ENCODE results near the gene MAST3. TPM values are rescaled to one million over a fixed set of nuclear protein-coding genes. Genes with fewer than 3 reads are reported as not detected.

The MAST3 gene
- total RNA-seq, 4 donors from 2014 or later = 27.2 to 53.5 (median 32.7) TPM

DNA sequence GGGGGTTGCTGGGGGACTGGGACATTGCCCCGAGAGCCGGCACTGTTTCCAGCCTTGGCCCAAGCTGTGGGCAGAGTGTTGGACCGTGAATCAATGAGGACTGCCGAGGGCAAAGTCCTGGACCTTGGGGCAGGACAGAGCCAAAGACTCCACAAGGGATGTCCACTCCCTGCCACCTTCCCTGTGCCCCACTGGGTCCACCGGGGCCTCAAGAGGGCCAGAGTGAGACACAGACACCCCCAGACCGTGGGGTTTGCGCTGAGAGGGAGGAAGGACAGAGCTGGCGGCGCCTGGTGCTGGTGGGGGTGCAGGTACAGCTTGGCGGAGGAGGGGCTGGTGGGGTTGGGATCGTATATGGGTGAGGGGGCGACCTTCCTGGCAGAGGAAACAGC lies 11.8 kb downstream of the MAST3 start:
- in situ Hi-C loops (cut with MboI; ENCODE audit: low pct_ligation_motif_present in 1 of 4, low pct_unique_long_range_greater_than_20kb in 1 of 4, low sequenced_read_pairs in 3 of 4) = no loop called here
- intact Hi-C loops (cut with DNase I; ENCODE audit: low total_unique reads) = no loop called here
- peak; percentile 54 for DNase-seq
- H3K9me3 ChIP-seq = no peaks in the 10 kb centered on the region
- TF ChIP-seq POLR2A (IDR thresholded peaks at IDR 0.05) (no peak), EP300 (IDR thresholded peaks at IDR 0.05; ENCODE audit: low read depth) (no peak), POLR2AphosphoS5 (IDR thresholded peaks at IDR 0.05) (no peak)
- TF ChIP-seq, protein P1, sequence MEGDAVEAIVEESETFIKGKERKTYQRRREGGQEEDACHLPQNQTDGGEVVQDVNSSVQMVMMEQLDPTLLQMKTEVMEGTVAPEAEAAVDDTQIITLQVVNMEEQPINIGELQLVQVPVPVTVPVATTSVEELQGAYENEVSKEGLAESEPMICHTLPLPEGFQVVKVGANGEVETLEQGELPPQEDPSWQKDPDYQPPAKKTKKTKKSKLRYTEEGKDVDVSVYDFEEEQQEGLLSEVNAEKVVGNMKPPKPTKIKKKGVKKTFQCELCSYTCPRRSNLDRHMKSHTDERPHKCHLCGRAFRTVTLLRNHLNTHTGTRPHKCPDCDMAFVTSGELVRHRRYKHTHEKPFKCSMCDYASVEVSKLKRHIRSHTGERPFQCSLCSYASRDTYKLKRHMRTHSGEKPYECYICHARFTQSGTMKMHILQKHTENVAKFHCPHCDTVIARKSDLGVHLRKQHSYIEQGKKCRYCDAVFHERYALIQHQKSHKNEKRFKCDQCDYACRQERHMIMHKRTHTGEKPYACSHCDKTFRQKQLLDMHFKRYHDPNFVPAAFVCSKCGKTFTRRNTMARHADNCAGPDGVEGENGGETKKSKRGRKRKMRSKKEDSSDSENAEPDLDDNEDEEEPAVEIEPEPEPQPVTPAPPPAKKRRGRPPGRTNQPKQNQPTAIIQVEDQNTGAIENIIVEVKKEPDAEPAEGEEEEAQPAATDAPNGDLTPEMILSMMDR (IDR thresholded peaks at IDR 0.05) = no peak
- H3K36me3 ChIP-seq = no peaks in the 10 kb centered on the region
- WGBS, 2 donors (ENCODE audit: low coverage in 1 of 2) = 45% methylated on average over 12 of the region's 12 CpGs; no CpG with 5 or more reads in 1 of the 2 donors
- peaks cover 9 to 44% (median 28%) of the 10 kb centered on the region in 4 donors for H3K4me1 ChIP-seq
- H3K27me3 ChIP-seq = no peaks in the 10 kb centered on the region
- H3K27ac ChIP-seq = peak overlapping the region; percentile 80 to 87 (median 84)
- H3K4me3 ChIP-seq = peak overlapping the region in 3 of 4 donors; percentile 44 to 70 (median 69)

DNA sequence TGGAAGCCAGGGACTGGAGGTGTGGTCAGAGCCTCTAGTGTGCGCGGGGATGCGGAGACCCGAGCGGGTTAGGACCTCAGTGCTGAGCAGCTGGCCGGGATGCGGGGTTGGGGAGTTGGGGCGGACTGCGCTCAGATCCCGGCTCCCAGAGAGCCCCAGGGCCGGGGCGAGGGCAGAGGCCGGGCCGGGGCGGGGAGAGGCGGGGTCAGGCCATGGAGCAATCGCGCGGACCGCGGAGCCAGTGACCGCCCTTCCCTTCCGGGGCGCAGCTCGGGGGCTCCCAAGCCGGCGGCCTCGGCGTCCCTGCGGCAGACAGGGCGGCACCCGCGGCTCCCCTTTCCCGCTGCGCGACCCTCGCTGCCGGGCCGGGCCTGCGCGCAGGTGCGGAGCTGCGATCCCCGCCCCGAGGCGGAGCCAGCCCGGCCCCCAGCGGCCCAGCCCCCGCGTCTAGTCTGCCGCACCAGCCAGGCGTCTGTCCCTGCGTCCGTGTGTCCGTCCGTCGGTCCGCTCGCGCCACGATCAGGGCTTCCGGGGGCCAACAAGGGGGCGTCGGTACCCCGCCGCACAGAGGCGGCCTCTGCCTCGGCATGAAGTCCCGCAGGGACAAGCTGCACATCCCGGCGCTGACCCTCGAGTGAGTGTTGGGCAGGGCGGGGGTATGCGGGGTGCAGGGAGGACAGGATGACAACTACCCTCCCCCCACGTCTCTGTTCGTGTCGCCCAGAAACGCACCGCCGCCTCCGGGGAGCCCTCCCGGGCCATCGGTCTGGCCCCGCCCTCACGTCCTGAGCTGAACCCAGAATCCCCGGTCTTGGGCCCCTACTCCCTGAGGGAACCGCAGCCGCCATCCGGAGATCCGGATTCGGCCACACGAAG lies 12.4 kb downstream of the MAST3 start:
- Histone ChIP-seq H3K4me1 (peaks cover 9 to 38% (median 23%) of the 10 kb centered on the region in 4 donors), H3K4me3 (peak overlapping the region; percentile 44 to 70 (median 58)), H3K27me3 (no peaks in the 10 kb centered on the region), H3K9me3 (no peaks in the 10 kb centered on the region), H3K27ac (peak overlapping the region; percentile 80 to 87 (median 84)), H3K36me3 (no peaks in the 10 kb centered on the region)
- peak; percentile 77 for DNase-seq
- intact Hi-C loops (cut with DNase I; ENCODE audit: low total_unique reads) = loop anchor here (5.0 kb wide), 2 partner anchors 52 to 142 kb away; no protein-coding TSS in a partner anchor
- WGBS, 2 donors (ENCODE audit: low coverage in 1 of 2) = 0% methylated on average over 24 of the region's 92 CpGs; no CpG with 5 or more reads in 1 of the 2 donors
- TF ChIP-seq, protein P1 (IDR thresholded peaks at IDR 0.05) = no peak
- peak; percentile 45 for TF ChIP-seq POLR2A (IDR thresholded peaks at IDR 0.05)
- in situ Hi-C loops (cut with MboI; ENCODE audit: low pct_ligation_motif_present in 1 of 4, low pct_unique_long_range_greater_than_20kb in 1 of 4, low sequenced_read_pairs in 3 of 4) = no loop called here

DNA sequence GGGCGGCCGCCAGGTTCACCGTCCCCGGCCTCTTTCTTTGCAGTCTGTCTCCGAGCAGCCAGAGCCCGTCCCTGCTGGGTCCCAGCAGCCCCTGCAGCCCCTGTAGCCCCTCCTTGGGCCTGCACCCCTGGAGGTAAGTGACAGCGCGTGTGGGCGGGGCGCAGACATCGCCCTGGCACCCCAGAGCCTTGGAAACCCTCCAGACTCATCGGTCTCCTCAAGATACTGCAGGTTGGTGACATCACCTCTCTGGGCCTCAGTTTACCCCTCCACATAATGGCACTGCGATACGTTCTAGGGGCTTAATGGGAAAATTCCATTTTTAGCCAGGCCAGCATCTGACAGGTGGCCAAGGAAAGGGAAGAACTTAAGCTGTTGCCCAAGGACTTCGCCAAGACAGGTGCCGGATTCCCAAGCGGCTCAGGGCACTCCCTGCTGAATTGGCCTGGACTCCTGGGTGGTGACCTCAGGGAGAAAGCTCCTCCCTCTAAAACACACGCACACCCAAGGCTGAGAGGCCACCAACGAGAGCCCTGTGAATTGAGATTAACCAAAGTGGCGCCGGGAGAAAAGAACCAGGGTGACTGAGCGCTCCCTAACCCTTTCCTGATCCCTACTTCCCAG lies 13.1 kb downstream of the MAST3 start:
- peaks cover 9 to 38% (median 22%) of the 10 kb centered on the region in 4 donors for H3K4me1 ChIP-seq
- in situ Hi-C loops (cut with MboI; ENCODE audit: low pct_ligation_motif_present in 1 of 4, low pct_unique_long_range_greater_than_20kb in 1 of 4, low sequenced_read_pairs in 3 of 4) (no loop called here), intact Hi-C loops (cut with DNase I; ENCODE audit: low total_unique reads) (loop anchor here (5.0 kb wide), 2 partner anchors 52 to 142 kb away; no protein-coding TSS in a partner anchor)
- peak; percentile 80 for DNase-seq
- no peaks in the 10 kb centered on the region for H3K27me3 ChIP-seq
- H3K27ac ChIP-seq = peak overlapping the region; percentile 80 to 87 (median 84)
- H3K36me3 ChIP-seq = no peaks in the 10 kb centered on the region
- H3K9me3 ChIP-seq = no peaks in the 10 kb centered on the region
- H3K4me3 ChIP-seq = peak overlapping the region; percentile 44 to 70 (median 58)
- TF ChIP-seq EP300 (IDR thresholded peaks at IDR 0.05; ENCODE audit: low read depth) = no peak
- TF ChIP-seq POLR2A (IDR thresholded peaks at IDR 0.05) = peak; percentile 52
- TF ChIP-seq, protein P1 (IDR thresholded peaks at IDR 0.05) = no peak
- peak; percentile 59 to 72 (median 63) for TF ChIP-seq POLR2AphosphoS5 (IDR thresholded peaks at IDR 0.05)
- 36 to 40% methylated on average over 1 to 18 of the region's 22 CpGs for WGBS, 2 donors (ENCODE audit: low coverage in 1 of 2)

DNA sequence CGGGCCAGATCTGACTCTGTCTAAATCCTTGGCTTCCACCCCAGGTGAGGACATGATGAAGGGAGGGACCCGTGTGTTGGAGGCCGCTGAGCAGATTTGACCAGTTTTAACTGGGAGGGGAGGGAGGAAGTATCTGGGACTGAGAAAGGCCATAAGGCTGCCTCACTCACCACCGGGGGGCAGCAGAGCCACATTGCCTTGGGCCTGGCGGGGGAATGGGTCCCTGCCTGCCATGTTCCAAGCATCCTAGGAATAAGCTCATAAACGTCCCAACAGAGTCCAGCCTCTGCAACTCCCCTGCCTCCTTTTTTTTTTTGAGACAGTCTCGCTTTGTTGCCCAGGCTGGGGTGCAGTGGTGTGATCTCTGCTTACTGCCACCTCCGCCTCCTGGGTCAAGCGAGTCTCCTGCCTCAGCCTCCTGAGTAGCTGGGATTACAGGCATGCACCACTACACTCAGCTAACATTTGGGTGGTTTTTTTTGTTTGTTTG lies 15.5 kb downstream of the MAST3 start:
- no peak for TF ChIP-seq EP300 (IDR thresholded peaks at IDR 0.05; ENCODE audit: low read depth)
- TF ChIP-seq, protein P1 (IDR thresholded peaks at IDR 0.05) = peak; percentile 78 to 91 (median 86)
- WGBS, 2 donors (ENCODE audit: low coverage in 1 of 2) = 6 to 36% methylated on average over 3 to 9 of the region's 9 CpGs
- no peak overlapping the region for H3K4me3 ChIP-seq
- peak overlapping the region in 3 of 4 donors; percentile 15 to 39 (median 38) for H3K27ac ChIP-seq
- H3K27me3 ChIP-seq = no peaks in the 10 kb centered on the region
- intact Hi-C loops (cut with DNase I; ENCODE audit: low total_unique reads) (loop anchor here (5.0 kb wide), 2 partner anchors 49 to 139 kb away; no protein-coding TSS in a partner anchor), in situ Hi-C loops (cut with MboI; ENCODE audit: low pct_ligation_motif_present in 1 of 4, low pct_unique_long_range_greater_than_20kb in 1 of 4, low sequenced_read_pairs in 3 of 4) (no loop called here)
- no peaks in the 10 kb centered on the region for H3K36me3 ChIP-seq
- DNase-seq = peak; percentile 91
- H3K4me1 ChIP-seq = peaks cover 16 to 45% (median 29%) of the 10 kb centered on the region in 4 donors
- H3K9me3 ChIP-seq = no peaks in the 10 kb centered on the region

Data from transverse colon (tissue), 4 donors.